ENCODE measurements around the gene TM9SF4. TPM values are rescaled to one million over a fixed set of nuclear protein-coding genes. Genes with fewer than 3 reads are reported as not detected.

Gene TM9SF4
- total RNA-seq, 1 donor from 2014 or later, result 106 TPM

DNA sequence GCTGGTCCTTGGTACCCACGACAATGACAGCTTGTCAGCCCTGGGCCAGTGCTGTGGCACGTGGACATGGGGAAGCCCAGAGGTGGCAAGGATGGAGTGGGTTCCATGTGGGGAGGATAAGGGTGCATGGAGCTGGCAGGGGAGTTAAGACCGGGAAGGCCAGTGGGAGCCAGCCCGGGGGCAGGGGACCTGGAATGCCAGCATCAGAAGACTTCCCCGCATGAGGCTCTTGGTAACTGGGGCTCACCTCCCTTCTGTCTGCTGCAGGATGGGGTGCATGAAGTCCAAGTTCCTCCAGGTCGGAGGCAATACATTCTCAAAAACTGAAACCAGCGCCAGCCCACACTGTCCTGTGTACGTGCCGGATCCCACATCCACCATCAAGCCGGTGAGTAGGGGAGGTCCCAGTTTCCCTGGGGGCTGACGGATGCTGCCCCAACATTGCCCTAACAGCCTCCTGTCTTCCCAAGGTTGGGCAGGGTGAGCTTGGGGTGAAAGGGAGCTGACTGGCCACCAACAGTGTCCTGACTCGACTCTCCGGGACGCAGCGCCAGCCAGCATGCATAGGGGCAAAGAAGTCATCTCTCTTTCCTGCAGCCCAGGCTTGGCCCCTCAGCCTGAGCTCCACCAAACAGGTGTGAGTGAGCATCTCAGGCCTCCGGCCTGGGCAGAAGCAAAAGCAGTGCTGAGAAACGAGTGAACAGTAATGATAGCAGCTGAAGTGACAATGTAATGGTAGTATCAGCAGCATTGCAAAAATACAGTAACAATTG, 37.9 kb upstream of the TM9SF4 start:
- peaks cover 13% of the 10 kb centered on the region for H3K9me3 Mint-ChIP-seq (ENCODE audit: unreplicated experiment)
- no peak overlapping the region for H3K27ac Mint-ChIP-seq (ENCODE audit: unreplicated experiment)

GRCh38 chr20:32072168-32072750, 37.3 kb upstream of the TM9SF4 start:
- Mint-ChIP-seq H3K9me3 (ENCODE audit: unreplicated experiment) (peaks cover 9% of the 10 kb centered on the region), H3K4me1 (ENCODE audit: low read depth, unreplicated experiment) (peaks cover 7% of the 10 kb centered on the region), H3K27ac (ENCODE audit: unreplicated experiment) (no peak overlapping the region), H3K4me3 (ENCODE audit: unreplicated experiment) (no peak overlapping the region), H3K36me3 (ENCODE audit: unreplicated experiment) (peaks cover 9% of the 10 kb centered on the region), H3K27me3 (ENCODE audit: unreplicated experiment) (peaks cover 8% of the 10 kb centered on the region)
- no peak for TF ChIP-seq CTCF (IDR thresholded peaks at IDR 0.05; ENCODE audit: partially characterized antibody, unreplicated experiment)
- no peak for DNase-seq

More for the DNA sequence above, 37.9 kb upstream of the TM9SF4 start:
- Mint-ChIP-seq H3K4me3 (ENCODE audit: unreplicated experiment) (no peak overlapping the region), H3K27me3 (ENCODE audit: unreplicated experiment) (peaks cover 10% of the 10 kb centered on the region), H3K36me3 (ENCODE audit: unreplicated experiment) (peaks cover 9% of the 10 kb centered on the region), H3K4me1 (ENCODE audit: low read depth, unreplicated experiment) (peaks cover 9% of the 10 kb centered on the region)
- no peak for DNase-seq
- TF ChIP-seq CTCF (IDR thresholded peaks at IDR 0.05; ENCODE audit: partially characterized antibody, unreplicated experiment), result no peak

DNA sequence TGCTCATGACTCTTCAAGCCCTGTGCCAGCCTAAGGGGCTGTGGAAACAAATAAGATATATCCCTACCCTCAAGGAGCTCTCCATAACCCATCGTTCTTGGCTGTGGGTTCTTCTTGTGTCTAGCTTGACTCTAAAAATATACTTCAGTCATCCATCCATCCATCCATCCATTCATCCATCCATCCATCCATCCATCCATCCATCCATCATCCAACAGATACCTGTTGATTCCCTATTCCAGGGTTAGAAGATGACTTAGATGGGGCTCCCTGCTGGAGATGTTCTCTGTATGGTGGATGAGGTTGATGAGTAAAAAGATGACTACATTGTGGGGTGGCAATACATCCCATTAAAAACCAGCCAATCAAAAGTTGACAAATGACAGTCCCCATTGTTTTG, 34.0 kb upstream of the TM9SF4 start:
- no peak overlapping the region for H3K27ac Mint-ChIP-seq (ENCODE audit: unreplicated experiment)
- no peak overlapping the region for H3K4me3 Mint-ChIP-seq (ENCODE audit: unreplicated experiment)
- no peaks in the 10 kb centered on the region for H3K4me1 Mint-ChIP-seq (ENCODE audit: low read depth, unreplicated experiment)
- no peak for TF ChIP-seq CTCF (IDR thresholded peaks at IDR 0.05; ENCODE audit: partially characterized antibody, unreplicated experiment)
- peaks cover 4% of the 10 kb centered on the region for H3K27me3 Mint-ChIP-seq (ENCODE audit: unreplicated experiment)
- peaks cover 8% of the 10 kb centered on the region for H3K9me3 Mint-ChIP-seq (ENCODE audit: unreplicated experiment)
- DNase-seq, result no peak
- H3K36me3 Mint-ChIP-seq (ENCODE audit: unreplicated experiment), result peaks cover 9% of the 10 kb centered on the region

DNA sequence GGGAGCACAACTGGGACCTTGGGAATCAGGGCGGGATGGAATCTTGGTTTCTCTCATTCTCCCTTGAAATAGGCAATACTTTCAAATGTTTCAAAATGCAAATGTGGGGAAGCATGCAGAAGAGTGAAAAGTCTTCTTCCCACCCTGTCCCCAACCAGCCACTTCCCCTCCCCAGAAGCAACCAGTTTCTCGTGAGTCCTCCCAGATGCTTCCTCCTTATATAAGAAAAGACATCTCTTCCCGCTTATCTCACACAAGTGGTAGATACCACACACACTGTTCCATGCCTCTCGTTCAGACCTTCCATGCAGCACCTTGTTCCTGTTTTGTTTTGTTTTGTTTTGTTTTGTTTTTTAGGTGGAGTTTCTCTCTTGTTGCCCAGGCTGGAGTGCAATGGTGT, 32.3 kb upstream of the TM9SF4 start:
- Mint-ChIP-seq H3K9me3 (ENCODE audit: unreplicated experiment) (peaks cover 10% of the 10 kb centered on the region), H3K36me3 (ENCODE audit: unreplicated experiment) (peaks cover 9% of the 10 kb centered on the region), H3K27me3 (ENCODE audit: unreplicated experiment) (peaks cover 4% of the 10 kb centered on the region), H3K4me1 (ENCODE audit: low read depth, unreplicated experiment) (no peaks in the 10 kb centered on the region), H3K4me3 (ENCODE audit: unreplicated experiment) (no peak overlapping the region), H3K27ac (ENCODE audit: unreplicated experiment) (no peak overlapping the region)
- DNase-seq, result no peak
- TF ChIP-seq CTCF (IDR thresholded peaks at IDR 0.05; ENCODE audit: partially characterized antibody, unreplicated experiment), result no peak

GRCh38 chr20:32078322-32078721, 31.2 kb upstream of the TM9SF4 start:
- Mint-ChIP-seq H3K36me3 (ENCODE audit: unreplicated experiment) (peaks cover 9% of the 10 kb centered on the region), H3K27ac (ENCODE audit: unreplicated experiment) (no peak overlapping the region), H3K4me1 (ENCODE audit: low read depth, unreplicated experiment) (no peaks in the 10 kb centered on the region), H3K27me3 (ENCODE audit: unreplicated experiment) (peaks cover 5% of the 10 kb centered on the region), H3K9me3 (ENCODE audit: unreplicated experiment) (peaks cover 8% of the 10 kb centered on the region), H3K4me3 (ENCODE audit: unreplicated experiment) (no peak overlapping the region)
- no peak for DNase-seq
- TF ChIP-seq CTCF (IDR thresholded peaks at IDR 0.05; ENCODE audit: partially characterized antibody, unreplicated experiment), result no peak

All from glutamatergic neuron (in vitro differentiated cells).